Endometrial microvascular endothelial cells (primary cell): ENCODE results near the gene NAT14. TPM values are rescaled to one million over a fixed set of nuclear protein-coding genes. Genes with fewer than 3 reads are reported as not detected.

Experiments
- in situ Hi-C: cut with HindIII; loops from 2 replicates; pipeline ENCODE4 v1.10.0; 2017; ENCODE audit warnings: low sequenced_read_pairs, low pct_unique_long_range_greater_than_20kb; ENCODE audit errors: inconsistent ontology term
- total RNA-seq: library from RNA; depleted of rRNA; stranded (reverse); fragments of >200 nt; gene quantifications from one replicate; pipeline ENCODE4 v1.2.3, GENCODE V29; 2015; ENCODE audit errors: inconsistent ontology term

The NAT14 gene
- total RNA-seq, 1 donor from 2014 or later = 8.5 TPM

DNA sequence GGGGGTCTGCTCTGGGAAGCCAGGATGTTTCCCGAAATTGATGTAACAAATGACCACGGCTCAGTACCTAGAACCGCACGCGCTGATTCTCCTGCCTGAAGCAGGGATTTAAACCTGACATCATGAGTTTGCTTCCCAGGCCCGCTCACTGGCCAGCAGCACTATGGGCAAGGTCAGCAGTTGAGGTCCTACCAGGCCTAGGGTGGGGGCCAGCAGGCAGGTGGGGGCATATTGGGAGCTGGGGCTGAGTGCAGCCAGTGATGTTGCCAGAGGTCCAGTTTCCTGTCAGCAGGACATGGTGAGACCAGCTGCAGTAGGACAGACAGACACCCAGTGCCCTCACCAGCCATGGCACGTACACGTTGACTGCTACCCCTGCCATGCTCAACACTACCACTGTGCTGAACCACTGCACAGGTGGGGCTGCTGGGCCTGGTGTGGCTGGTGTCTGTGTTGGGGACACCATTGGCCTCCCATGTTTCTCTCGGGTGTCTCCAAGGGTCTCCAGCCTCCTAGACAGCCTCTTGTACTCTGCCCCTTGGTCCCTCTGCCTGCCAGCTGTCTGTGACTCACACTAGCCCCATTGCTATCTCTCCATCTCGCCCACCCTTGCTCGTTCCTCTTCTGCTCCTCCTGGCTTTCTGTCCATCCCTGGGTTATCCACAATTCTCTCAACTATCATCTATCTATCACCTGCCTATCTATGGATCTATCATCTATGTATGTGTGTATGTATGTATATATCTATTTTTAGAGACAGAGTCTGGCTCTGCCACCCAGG is 19.3 kb upstream of the NAT14 start:
- in situ Hi-C loops = no loop called here

DNA sequence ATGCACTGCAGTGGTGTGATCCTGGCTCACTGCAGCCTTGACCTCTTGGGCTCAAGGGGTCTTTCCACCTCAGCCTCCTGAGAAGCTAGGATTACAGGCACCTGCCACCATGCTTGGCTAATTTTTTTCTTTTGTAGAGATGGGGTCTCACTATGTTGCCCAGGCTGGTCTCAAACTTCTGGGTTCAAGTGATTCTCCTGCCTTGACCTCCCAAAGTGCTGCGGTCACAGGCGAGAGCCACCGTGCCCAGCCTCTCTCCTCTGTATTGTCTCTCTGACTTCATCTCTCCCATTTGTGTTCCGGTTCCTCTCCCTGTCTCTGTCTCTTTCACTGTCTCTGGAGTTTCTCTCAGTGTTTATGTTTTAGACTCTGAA is 18.8 kb upstream of the NAT14 start:
- in situ Hi-C loops = no loop called here

DNA sequence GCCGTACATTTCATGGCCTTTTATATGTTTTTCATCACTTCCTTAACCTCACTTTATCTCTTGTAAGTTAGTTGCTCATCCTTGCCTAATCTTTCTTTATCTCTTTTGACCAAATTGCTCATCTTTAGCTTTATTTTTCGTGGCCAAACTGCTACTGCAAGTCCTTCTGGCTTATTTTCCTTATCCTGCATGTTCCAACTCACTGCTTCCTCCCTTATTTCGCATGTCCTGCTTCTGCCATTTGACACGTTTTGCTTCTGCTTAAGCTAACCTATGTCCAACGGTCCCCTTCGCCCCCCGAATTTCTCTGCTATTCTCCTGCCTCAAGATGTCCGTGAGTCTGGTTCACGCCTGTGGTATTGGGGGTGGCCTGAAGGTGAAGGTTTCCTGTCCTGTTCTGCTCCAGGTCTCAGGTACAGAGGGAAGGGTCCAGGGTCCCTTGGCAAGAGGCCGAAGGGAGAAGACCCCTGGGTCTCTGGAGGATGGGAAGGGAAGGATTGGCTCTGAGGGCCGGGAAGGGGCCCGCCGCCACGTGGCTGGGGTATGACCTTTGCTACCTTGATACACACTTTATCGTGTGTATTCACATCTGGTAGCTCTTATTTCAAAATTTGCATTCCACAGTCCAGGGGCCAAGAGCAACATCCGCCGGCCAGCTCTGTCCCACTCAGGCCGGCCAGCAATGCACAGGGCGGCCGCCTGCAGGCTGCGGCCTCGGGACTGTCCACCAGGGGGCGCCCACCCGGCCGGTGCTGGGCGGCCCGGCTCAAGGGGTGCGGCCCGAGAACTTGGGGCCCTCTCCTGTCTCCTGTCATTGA is 17.5 kb upstream of the NAT14 start:
- in situ Hi-C loops = no loop called here

DNA sequence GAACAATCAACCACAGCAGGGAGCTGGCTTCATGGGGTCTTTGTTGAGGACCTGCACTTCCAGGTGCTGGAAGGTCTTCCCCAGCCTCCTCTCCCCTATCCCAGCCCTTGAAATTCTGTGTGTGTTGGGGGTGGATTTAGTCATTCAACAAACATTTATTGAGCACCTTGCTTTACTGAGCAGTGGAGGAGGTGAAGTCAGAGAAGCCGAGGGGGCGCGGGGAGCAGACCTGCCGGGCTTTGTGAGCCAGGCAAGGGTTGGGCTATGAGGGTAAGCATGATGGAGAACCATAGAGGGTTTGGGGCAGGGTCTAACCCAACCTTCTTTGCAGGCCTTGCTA is 17.0 kb upstream of the NAT14 start:
- in situ Hi-C loops = no loop called here

DNA sequence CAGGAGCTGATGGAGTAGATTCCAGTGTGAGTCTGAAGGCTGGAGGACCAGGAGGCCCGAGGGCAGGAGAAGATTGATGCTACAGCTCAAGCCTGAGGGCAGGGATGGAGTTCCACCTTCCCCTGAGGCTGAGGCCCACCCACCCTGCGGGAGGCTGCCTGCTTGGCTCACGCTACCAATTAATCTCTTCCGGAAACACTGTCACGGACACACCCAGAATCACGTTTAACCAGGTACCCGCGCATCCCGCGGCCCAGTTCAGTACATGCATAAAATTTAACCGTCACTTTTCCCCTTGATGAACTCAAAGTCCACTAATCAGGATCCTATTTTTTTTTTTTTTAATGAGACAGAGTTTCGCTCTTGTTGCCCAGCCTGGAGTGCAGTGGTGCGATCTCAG is 13.7 kb upstream of the NAT14 start:
- in situ Hi-C loops = no loop called here

DNA sequence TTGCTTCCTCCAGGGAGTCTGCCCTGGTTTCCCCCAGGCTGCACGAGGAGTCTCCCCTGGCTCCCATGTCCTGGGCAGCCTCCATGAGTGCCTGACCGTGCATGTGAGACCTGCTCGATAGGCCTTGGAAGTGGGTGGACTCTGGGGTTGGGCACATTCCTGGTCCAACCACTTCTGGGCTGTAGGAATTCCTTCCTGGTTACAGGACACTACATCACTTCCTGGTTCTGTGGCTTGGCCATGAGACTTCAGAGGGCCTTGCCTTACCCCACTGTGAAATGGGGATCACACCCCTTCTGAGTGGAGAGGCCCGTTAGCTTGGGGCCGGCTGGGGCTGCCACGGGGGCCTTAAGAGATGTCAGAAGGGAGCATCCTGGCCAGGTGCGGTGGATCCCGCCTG is 12.5 kb upstream of the NAT14 start:
- in situ Hi-C loops = no loop called here

DNA sequence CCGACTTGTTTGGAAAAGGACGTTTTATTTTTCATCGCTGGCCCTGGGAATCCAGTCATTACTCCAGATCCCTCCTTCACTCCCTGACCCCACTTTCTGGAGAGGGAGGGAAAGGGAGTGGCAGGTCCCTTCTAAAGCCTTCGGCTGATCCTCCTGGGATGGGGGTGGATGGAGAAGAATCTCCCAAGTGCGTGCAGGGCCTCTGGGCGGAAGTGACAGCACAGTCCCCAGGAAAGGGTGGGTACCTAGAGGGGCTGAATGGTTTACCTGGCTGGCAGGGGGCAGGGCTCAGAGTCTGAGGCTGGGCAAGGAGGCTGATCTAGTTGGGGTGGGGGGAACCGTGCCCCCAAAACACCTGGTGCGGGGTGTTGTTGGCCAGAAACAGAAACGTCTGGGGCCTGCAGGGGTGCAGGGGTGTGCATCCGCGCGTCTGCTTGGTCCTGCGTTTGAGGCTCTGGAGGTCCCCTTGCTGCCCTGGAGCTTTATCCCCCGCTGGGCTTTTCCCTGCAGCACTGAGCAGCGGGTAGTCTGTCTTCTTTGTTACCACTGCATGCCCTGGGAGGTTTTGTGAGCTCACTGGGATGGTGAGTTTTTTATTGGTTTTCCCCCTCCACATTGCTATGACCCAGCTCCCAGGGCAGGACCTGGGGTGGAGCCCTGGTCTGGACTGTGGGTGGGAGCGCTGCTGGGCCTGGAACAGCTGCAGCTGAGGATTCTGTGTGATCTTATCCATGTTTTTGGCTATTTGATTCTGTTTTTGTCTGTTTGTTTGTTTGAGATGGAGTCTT is 11.6 kb upstream of the NAT14 start:
- in situ Hi-C loops = no loop called here

DNA sequence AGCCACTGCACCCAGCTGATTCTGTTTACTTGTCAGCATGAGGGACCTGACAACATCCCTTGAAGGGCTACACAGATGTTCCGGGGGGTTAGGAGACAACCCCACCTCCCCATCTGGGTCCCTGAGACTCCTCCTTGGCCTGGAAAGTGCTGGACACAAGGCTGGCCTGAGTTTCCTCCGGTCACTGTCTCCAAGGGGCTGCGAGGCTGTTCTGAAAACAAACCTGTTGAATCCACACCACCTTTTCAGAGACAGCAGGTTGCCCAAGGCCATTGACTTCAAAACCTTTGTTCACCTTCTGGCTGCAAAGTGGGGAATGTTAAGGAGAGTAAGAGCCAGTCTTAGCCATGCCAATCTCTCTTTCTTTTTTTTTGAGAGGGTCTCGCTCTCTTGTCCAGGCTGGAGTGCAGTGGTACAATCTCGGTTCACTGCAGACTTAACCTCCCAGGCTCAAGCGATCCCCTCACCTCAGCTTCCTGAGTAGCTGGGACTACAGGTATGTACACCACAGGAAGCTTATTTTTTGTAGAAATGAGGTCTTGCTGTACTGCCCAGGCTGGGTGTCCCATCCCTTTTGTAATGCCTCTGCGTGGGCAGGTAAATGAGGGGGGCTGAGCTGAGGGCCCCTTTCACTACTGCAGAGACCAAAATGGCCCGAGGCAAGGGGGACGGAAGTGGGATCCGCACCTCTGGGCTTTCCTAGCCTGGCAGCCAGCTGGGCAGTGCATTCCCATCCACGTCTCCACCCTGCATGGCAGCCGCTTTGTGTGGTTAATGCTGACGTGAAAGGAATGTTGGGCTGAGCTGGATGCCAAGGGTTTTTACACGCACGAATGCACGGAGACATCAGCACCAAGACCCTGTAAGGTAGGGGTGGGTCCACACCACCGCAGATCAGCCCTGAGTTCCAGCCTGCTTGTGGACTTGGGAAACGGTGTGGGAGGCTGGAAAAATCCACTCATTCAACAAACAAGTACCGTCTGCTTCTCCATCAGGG is 10.4 kb upstream of the NAT14 start:
- in situ Hi-C loops = no loop called here

DNA sequence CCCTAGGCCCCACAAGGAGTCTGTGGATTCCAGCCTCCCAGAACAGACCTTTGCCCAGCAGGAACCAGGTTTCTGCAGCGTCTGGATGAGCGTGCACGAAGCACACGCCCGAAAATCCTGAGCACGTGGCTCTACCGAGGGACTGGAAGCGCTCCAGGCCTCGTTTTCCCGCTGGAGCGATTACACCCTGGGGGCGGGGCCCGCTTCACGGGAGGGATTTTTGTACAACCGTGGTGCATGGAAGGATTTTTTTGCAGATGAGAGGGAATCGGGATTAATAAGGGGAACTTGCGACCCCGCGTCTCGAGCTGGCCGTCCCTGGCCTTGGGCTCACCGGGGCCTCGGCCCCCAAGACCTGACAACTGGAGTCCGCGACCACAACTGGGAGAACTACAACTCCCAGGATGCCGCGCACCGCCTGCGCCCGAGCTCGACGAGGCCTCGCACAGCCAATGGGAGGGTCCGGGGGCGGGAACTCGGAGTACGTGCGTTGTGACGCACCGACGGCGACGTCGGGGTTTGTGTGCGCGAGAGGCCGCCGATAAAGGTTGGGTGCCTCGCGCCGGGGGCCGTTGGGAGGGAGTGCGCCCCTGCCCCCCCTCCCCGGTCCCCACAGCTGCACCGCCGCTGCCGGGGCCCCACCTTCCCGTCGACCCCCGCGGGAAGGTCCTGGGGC is 8.8 kb upstream of the NAT14 start, which contains the start of gene ZNF628:
Gene ZNF628 (plus strand): TSS at position 518 of the 676 bp plus-strand sequence. CDS start 3,294 bp downstream, outside the sequence.
- in situ Hi-C loops = no loop called here

DNA sequence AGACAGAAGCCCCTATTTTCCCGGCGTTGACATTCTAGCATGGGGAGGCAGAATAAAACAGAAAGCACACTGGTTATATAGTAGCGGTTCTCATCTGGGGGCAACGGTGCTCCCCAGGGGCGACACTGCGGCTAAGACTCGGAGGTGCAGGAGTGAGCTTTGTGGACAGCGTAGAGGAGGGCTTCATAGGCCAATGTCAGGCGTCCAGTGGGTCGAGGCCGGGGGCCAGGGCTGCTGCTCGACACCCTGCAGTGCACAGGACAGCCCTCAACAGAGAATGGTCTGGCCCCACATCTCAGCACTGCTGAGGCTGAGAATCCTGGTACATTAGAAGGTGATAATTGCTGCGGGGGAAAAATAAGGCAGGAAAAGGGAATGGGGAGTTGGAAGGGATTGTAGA is 7.1 kb upstream of the NAT14 start:
- in situ Hi-C loops = no loop called here

DNA sequence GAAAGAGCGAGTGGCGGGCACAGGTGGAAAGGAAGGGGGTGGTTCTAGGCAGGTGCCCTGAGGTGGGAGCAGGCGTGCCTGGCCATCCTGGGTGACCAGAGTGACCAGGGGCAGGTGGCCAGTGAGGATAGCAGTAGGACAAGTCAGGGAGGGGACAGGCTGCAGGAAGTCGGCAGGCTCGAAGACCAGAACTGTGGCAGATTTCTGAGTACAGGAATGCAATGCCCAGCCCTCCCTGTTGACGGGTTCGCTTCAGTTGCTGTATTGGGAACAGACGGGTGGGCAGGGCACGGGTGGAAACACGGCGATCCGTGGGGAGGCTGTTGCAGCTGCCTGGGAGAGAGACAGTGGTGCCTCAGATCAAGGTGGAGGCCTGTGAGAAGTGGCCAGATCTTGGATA is 6.6 kb upstream of the NAT14 start:
- in situ Hi-C loops = no loop called here

DNA sequence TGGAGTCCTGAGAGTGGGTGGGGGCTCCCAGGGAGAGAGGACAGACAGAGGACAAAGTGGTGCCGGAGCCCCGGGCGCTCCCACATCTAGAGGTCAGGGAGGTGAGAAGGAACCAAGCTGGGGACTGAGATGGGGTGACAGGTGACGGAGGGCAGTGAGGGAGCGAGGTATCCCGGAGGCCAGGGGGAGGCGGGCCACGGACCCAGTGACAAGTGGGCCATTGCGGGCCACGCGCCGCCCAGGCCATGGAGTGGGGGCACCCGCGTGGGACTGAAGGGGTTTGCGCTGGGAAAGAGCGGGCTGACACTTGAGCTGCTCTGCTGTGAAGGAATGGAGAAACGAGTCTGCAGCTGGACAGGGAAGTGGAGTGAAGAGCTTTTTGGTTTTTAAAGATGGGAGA is 5.9 kb upstream of the NAT14 start:
- in situ Hi-C loops = no loop called here

DNA sequence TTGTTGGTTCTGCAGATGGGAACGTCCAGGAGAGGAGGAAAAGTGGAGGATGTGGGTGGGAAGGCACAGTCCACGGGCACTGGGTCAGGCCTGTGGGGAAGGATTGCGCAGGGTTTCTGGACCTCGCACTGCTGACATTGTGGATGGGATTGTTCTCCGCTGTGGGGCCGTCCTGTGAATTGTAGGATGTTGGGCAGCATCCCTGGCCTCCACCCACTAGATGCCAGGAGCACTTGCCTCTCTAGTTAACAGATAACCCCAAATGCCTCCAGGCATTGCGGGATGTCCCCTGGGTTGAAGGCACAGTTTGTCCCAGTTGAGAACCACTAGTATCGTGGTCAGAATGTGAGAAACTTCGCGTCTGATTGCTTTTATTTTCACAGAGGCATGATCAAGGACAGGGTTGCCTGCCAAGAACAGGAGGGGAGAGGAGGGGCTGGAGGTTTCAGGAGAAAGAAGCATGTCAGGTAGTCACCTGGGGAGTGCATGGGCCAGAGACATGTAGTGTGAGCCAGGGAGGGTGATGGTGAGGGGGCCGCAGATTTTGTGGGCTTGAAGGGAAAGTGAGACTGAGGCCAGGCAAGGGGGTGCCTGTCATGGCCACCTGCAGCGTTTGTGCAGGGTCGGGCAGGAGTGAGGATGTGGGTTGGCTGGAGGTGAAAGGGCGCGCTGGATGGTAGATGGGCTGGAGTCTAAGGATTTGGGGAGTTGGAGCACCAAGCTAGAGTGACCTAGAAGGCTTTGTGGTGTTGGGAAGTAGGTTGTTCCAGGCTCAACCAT is 5.3 kb upstream of the NAT14 start:
- in situ Hi-C loops = no loop called here

DNA sequence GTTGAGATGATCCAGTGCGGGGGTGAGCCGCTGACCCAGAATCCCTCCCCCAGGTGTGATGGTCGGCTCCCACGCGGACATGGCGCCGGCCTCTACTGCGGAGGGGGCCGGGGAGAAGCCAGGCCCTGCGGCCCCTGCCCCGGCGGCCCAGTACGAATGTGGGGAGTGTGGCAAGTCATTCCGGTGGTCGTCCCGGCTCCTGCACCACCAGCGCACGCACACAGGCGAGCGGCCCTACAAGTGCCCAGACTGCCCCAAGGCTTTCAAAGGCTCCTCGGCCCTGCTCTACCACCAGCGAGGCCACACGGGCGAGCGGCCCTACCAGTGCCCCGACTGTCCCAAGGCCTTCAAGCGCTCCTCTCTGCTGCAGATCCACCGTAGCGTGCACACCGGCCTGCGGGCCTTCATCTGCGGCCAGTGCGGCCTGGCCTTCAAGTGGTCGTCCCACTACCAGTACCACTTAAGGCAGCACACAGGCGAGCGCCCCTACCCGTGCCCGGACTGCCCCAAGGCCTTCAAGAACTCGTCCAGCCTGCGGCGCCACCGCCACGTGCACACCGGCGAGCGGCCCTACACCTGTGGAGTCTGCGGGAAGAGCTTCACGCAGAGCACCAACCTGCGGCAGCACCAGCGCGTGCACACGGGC is 3.7 kb upstream of the NAT14 start:
- in situ Hi-C loops = no loop called here

DNA sequence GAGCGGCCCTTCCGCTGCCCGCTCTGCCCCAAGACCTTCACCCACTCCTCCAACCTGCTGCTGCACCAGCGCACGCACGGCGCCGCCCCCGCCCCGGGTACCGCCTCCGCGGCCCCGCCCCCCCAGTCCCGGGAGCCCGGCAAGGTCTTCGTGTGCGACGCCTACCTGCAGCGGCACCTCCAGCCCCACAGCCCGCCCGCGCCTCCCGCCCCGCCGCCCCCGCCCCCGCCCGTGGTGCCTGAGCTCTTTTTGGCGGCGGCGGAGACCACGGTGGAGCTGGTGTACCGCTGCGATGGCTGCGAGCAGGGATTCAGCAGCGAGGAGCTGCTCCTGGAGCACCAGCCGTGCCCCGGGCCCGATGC is 3.2 kb upstream of the NAT14 start:
- in situ Hi-C loops = no loop called here

DNA sequence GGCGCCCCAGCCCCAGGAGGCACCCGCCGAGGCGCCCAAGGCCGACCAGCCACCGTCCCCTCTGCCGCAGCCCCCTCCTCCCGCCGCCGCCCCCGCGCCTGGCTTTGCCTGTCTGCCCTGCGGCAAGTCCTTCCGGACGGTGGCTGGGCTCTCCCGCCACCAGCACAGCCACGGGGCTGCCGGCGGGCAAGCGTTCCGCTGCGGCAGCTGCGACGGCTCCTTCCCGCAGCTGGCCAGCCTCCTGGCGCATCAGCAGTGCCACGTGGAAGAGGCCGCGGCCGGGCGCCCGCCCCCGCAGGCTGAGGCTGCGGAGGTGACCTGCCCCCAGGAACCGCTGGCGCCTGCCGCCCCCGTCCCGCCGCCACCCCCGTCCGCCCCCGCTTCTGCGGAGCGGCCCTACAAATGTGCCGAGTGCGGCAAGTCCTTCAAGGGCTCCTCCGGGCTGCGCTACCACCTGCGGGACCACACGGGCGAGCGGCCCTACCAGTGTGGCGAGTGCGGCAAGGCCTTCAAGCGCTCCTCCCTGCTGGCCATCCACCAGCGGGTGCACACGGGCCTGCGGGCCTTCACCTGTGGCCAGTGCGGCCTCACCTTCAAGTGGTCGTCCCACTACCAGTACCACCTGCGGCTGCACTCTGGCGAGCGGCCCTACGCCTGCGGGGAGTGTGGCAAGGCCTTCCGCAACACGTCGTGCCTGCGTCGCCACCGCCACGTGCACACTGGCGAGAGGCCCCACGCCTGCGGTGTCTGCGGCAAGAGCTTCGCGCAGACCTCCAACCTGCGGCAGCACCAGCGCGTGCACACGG is 2.6 kb upstream of the NAT14 start:
- in situ Hi-C loops = no loop called here
